WTC11 (cell line): ENCODE measurements around the gene NGF. TPM values are rescaled to one million over a fixed set of nuclear protein-coding genes. Genes with fewer than 3 reads are reported as not detected.

Experiments used
- ATAC-seq: fragments of 200-7000 bp; cut with Tn5 transposase; 2 replicates; pipeline ENCODE4 v1.10.0; 2021; ENCODE audit warnings: mild to moderate bottlenecking, moderate library complexity
- CTCF ChIA-PET: fragments of 300-600 bp; sonication (Branson Sonifier 250); formaldehyde crosslinking; loops from one replicate; lab custom pipeline; 2021; ENCODE audit warnings: antibody characterized with exemption; lab: Charles Lee
- POLR2A ChIA-PET: fragments of 350-600 bp; sonication (Branson Sonifier 250); formaldehyde crosslinking; loops from one replicate; lab custom pipeline; 2021; ENCODE audit warnings: antibody characterized with exemption; lab: Charles Lee
- DNase-seq: peaks from one replicate; pipeline ENCODE4 v3.0.0; 2021; ENCODE audit warnings: low spot score
- H3K27ac Mint-ChIP-seq: 2 replicates; pipeline ENCODE4 v1.8.0; 2021; ENCODE audit warnings: mixed read lengths
- H3K27me3 Mint-ChIP-seq: 2 replicates; pipeline ENCODE4 v1.8.0; 2021; ENCODE audit warnings: low read depth, mild to moderate bottlenecking, moderate library complexity, mixed read lengths
- H3K36me3 Mint-ChIP-seq: 2 replicates; pipeline ENCODE4 v1.8.0; 2021; ENCODE audit warnings: mixed read lengths
- H3K4me1 Mint-ChIP-seq: 2 replicates; pipeline ENCODE4 v1.8.0; 2022; ENCODE audit warnings: mixed read lengths
- H3K4me3 Mint-ChIP-seq: 2 replicates; pipeline ENCODE4 v1.8.0; 2021; ENCODE audit warnings: mild to moderate bottlenecking, moderate library complexity, mixed read lengths
- H3K9me3 Mint-ChIP-seq: 2 replicates; pipeline ENCODE4 v1.8.0; 2021; ENCODE audit warnings: mixed read lengths
- AFF4 ChIP-seq: sonication (generic); formaldehyde crosslinking; IDR thresholded peaks from 2 replicates; pipeline ENCODE4 v1.8.1; 2023; ENCODE audit warnings: mild to moderate bottlenecking, missing genetic modification reagents, borderline replicate concordance
- JUN ChIP-seq: sonication (generic); formaldehyde crosslinking; IDR thresholded peaks from 2 replicates; pipeline ENCODE4 v1.8.0; 2023; ENCODE audit warnings: mild to moderate bottlenecking, missing genetic modification reagents
- MLX ChIP-seq: sonication (generic); formaldehyde crosslinking; IDR thresholded peaks from 2 replicates; pipeline ENCODE4 v1.8.1; 2023; ENCODE audit warnings: mild to moderate bottlenecking, missing genetic modification reagents, moderate library complexity
- NFATC4 ChIP-seq: fragments of 250-450 bp; sonication (Bioruptor Pico); IDR thresholded peaks from 2 replicates; pipeline ENCODE4 v1.9.0; 2021; ENCODE audit warnings: mild to moderate bottlenecking
- NR2C2 ChIP-seq: sonication (generic); formaldehyde crosslinking; IDR thresholded peaks from 2 replicates; pipeline ENCODE4 v1.8.0; 2022; ENCODE audit warnings: mild to moderate bottlenecking, missing genetic modification reagents
- OVOL2 ChIP-seq: fragments of 250-450 bp; sonication (Bioruptor Pico); IDR thresholded peaks from 2 replicates; pipeline ENCODE4 v1.9.0; 2021; ENCODE audit warnings: mild to moderate bottlenecking, borderline replicate concordance
- PREB ChIP-seq: sonication (generic); formaldehyde crosslinking; IDR thresholded peaks from 2 replicates; pipeline ENCODE4 v1.8.1; 2022; ENCODE audit warnings: mild to moderate bottlenecking, missing genetic modification reagents, moderate library complexity, borderline replicate concordance
- RELA ChIP-seq: sonication (generic); formaldehyde crosslinking; IDR thresholded peaks from 2 replicates; pipeline ENCODE4 v1.8.1; 2022; ENCODE audit warnings: missing genetic modification reagents, mild to moderate bottlenecking, borderline replicate concordance
- SMAD3 ChIP-seq: sonication (generic); formaldehyde crosslinking; IDR thresholded peaks from 2 replicates; pipeline ENCODE4 v1.8.0; 2022; ENCODE audit warnings: missing genetic modification reagents, mild to moderate bottlenecking, borderline replicate concordance
- SOX15 ChIP-seq: fragments of 250-450 bp; sonication (Bioruptor Pico); IDR thresholded peaks from 2 replicates; pipeline ENCODE4 v1.9.0; 2021; ENCODE audit warnings: mild to moderate bottlenecking
- TEAD1 ChIP-seq: sonication (generic); formaldehyde crosslinking; IDR thresholded peaks from 2 replicates; pipeline ENCODE4 v1.8.0; 2022; ENCODE audit warnings: mild to moderate bottlenecking, missing genetic modification reagents
- ZNF138 ChIP-seq: sonication (generic); formaldehyde crosslinking; conservative IDR thresholded peaks from 2 replicates; pipeline ENCODE4 v1.8.1; 2022; ENCODE audit warnings: mild to moderate bottlenecking, moderate library complexity, missing genetic modification reagents
- ZNF281 ChIP-seq: sonication (generic); formaldehyde crosslinking; IDR thresholded peaks from 2 replicates; pipeline ENCODE4 v1.8.0; 2023; ENCODE audit warnings: mild to moderate bottlenecking, missing genetic modification reagents
- ZNF317 ChIP-seq: sonication (generic); formaldehyde crosslinking; IDR thresholded peaks from 2 replicates; pipeline ENCODE4 v1.8.1; 2023; ENCODE audit warnings: low read depth, mild to moderate bottlenecking, moderate library complexity, missing genetic modification reagents, borderline replicate concordance
- ZNF416 ChIP-seq: fragments of 250-450 bp; sonication (Bioruptor Pico); IDR thresholded peaks from 2 replicates; pipeline ENCODE4 v1.9.0; 2021; ENCODE audit warnings: mild to moderate bottlenecking, inconsistent platforms
- ZNF671 ChIP-seq: fragments of 250-450 bp; sonication (Bioruptor Pico); IDR thresholded peaks from 2 replicates; pipeline ENCODE4 v1.8.0; 2021; ENCODE audit warnings: mild to moderate bottlenecking
- total RNA-seq: library from RNA; stranded (reverse); gene quantifications from 3 replicates; pipeline ENCODE4 v1.2.3, GENCODE V29; 2021
- TF ChIP-seq, protein P1 (sequence below): fragments of 250-450 bp; sonication (Bioruptor Pico); IDR thresholded peaks from 2 replicates; pipeline ENCODE4 v2.1.2; 2022; ENCODE audit warnings: mild to moderate bottlenecking, moderate library complexity
- TF ChIP-seq, protein P2 (sequence below): sonication (generic); formaldehyde crosslinking; IDR thresholded peaks from 2 replicates; pipeline ENCODE4 v1.8.1; 2023; ENCODE audit warnings: mild to moderate bottlenecking, missing genetic modification reagents, moderate library complexity
- TF ChIP-seq, protein P3 (sequence below): fragments of 200-600 bp; IDR thresholded peaks from 2 replicates; pipeline ENCODE4 v1.8.0; 2022; ENCODE audit warnings: antibody characterized with exemption

NGF gene
- total RNA-seq, 1 experiment from 2014 or later, result 0.55 TPM

- Mint-ChIP-seq H3K4me1 (no peaks in the 10 kb centered on the region), H3K4me3 (no peak overlapping the region), H3K36me3 (peaks cover 8% of the 10 kb centered on the region), H3K9me3 (peaks cover 24% of the 10 kb centered on the region), H3K27ac (no peak overlapping the region)
- ChIA-PET CTCF (no interaction called here), POLR2A (interaction anchor here (1.6 kb wide), 1 partner anchor 9 kb away, joined by 3 read pairs; no protein-coding TSS in a partner anchor)
- no peak for TF ChIP-seq ZNF281 (CRISPR knock-in tag)
- no peak for TF ChIP-seq NR2C2
- no peak for TF ChIP-seq PREB
- TF ChIP-seq OVOL2, result no peak
- TF ChIP-seq, protein P1, sequence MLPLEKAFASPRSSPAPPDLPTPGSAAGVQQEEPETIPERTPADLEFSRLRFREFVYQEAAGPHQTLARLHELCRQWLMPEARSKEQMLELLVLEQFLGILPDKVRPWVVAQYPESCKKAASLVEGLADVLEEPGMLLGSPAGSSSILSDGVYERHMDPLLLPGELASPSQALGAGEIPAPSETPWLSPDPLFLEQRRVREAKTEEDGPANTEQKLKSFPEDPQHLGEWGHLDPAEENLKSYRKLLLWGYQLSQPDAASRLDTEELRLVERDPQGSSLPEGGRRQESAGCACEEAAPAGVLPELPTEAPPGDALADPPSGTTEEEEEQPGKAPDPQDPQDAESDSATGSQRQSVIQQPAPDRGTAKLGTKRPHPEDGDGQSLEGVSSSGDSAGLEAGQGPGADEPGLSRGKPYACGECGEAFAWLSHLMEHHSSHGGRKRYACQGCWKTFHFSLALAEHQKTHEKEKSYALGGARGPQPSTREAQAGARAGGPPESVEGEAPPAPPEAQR, result no peak
- no peak for TF ChIP-seq ZNF416 (CRISPR knock-in tag)
- no peak for TF ChIP-seq SMAD3 (CRISPR knock-in tag)
- no peak for TF ChIP-seq MLX (CRISPR knock-in tag)
- no peak for TF ChIP-seq TEAD1 (CRISPR knock-in tag)
- no peak for TF ChIP-seq ZNF671
- no peak for TF ChIP-seq ZNF317
- no peak for TF ChIP-seq SOX15 (CRISPR knock-in tag)
- TF ChIP-seq, protein P2, sequence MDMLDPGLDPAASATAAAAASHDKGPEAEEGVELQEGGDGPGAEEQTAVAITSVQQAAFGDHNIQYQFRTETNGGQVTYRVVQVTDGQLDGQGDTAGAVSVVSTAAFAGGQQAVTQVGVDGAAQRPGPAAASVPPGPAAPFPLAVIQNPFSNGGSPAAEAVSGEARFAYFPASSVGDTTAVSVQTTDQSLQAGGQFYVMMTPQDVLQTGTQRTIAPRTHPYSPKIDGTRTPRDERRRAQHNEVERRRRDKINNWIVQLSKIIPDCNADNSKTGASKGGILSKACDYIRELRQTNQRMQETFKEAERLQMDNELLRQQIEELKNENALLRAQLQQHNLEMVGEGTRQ (CRISPR knock-in tag), result no peak
- no peak for TF ChIP-seq JUN (CRISPR knock-in tag)
- no peak for TF ChIP-seq ZNF138 (CRISPR knock-in tag)
- TF ChIP-seq, protein P3, sequence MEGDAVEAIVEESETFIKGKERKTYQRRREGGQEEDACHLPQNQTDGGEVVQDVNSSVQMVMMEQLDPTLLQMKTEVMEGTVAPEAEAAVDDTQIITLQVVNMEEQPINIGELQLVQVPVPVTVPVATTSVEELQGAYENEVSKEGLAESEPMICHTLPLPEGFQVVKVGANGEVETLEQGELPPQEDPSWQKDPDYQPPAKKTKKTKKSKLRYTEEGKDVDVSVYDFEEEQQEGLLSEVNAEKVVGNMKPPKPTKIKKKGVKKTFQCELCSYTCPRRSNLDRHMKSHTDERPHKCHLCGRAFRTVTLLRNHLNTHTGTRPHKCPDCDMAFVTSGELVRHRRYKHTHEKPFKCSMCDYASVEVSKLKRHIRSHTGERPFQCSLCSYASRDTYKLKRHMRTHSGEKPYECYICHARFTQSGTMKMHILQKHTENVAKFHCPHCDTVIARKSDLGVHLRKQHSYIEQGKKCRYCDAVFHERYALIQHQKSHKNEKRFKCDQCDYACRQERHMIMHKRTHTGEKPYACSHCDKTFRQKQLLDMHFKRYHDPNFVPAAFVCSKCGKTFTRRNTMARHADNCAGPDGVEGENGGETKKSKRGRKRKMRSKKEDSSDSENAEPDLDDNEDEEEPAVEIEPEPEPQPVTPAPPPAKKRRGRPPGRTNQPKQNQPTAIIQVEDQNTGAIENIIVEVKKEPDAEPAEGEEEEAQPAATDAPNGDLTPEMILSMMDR, result no peak
- TF ChIP-seq NFATC4 (CRISPR knock-in tag), result no peak
- TF ChIP-seq RELA, result no peak
- no peak for TF ChIP-seq AFF4 (CRISPR knock-in tag)
- TF ChIP-seq, all 79 proteins: peak for 0
- peaks cover 8% of the 10 kb centered on the region for H3K27me3 Mint-ChIP-seq
- no peak for ATAC-seq
- no peak for DNase-seq
Observed at GRCh38 chr1:115364780-115365155, 26.7 kb upstream of the NGF start.
